ENCODE measurements around the gene TNPO3.

TNPO3 gene

GRCh38 chr7:128906766-128907559 lies 147.9 kb downstream of the TNPO3 start:
- DNase-seq (ENCODE audit: low spot score), result no peak

DNA sequence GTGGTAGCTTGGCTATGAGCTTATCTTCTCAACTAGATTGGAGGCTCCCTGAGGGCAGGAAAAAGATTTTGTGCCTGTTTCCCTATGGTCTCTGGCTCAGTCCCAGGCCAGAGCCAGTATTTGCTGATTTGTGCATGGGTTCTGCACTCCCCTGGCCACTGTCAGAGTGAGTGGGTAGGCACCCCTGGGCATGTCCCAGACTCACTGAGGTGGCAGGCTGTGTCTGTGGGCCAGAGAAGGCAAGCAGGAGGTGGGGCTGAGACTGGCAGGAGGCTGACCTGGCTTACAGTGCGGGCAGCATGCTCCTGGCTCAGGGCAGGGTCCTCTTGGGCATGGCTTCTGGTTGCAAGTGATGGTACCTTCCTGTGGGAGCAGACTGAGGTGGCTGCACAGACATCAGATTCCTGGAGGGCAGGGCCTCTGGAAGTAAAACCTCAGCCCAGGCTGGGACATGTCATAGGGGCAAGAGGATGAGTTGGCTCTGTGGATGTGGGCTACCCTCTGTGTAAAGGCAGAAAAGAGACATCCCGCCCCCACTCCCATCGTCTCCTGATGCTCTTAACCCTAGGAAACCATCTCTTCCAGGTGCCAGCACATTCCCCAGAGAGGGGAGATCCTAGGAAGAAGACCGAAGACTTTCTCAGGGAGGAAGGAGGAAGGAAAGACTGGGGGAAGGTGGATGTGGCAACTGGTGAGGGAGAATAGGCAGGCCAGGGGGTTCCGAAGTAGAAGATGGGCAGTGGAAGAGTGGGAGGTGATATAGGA lies 148.7 kb downstream of the TNPO3 start:
- DNase-seq (ENCODE audit: low spot score), result no peak

- peak; percentile 94 for DNase-seq (ENCODE audit: low spot score)
These were observed 150.3 kb downstream of the TNPO3 start for GRCh38 chr7:128904381-128905197.

Measured in COLO829 (cell line).